Measurements from ENCODE around the gene JUP. TPM values are rescaled to one million over a fixed set of nuclear protein-coding genes. Genes with fewer than 3 reads are reported as not detected.

Gene JUP
- total and polyA plus RNA-seq, 2 of the 13 experiments (the other 11 are each of a cell fraction or from before 2014, with no cell fraction given), result 12.1 to 20.6 TPM

GRCh38 chr17:41772586-41773189, 13.8 kb downstream of the JUP start (continued):
- TF ChIP-seq DBP (CRISPR knock-in tag; IDR thresholded peaks at IDR 0.05; ENCODE audit: not compliant biosample characterization) (no peak), ZNF7 (CRISPR knock-in tag; IDR thresholded peaks at IDR 0.05) (no peak), KMT2B (CRISPR knock-in tag; IDR thresholded peaks at IDR 0.05) (no peak), CEBPG (CRISPR knock-in tag; IDR thresholded peaks at IDR 0.05) (0 out of 2 replicates have a peak, but pooled peaks have one; percentile 7), RBM22 (optimal IDR thresholded peaks at IDR 0.05; ENCODE audit: low read length) (peak; percentile 64), KDM2A (CRISPR knock-in tag; IDR thresholded peaks at IDR 0.05; ENCODE audit: borderline replicate concordance, low read depth) (peak; percentile 70; the same call in 1 of the 2 replicates), ZNF766 (CRISPR knock-in tag; IDR thresholded peaks at IDR 0.05; ENCODE audit: borderline replicate concordance) (no peak), MTF2 (CRISPR knock-in tag; IDR thresholded peaks at IDR 0.05; ENCODE audit: borderline replicate concordance) (no peak; the same call in 1 of the 2 replicates), REXO4 (CRISPR knock-in tag; IDR thresholded peaks at IDR 0.05; ENCODE audit: borderline replicate concordance) (no peak), HDAC1 (CRISPR knock-in tag; IDR thresholded peaks at IDR 0.05) (peak; percentile 83), ESRRA (CRISPR knock-in tag; IDR thresholded peaks at IDR 0.05; ENCODE audit: low read depth) (peak; percentile 99), ARHGAP35 (CRISPR knock-in tag; IDR thresholded peaks at IDR 0.05; ENCODE audit: borderline replicate concordance) (no peak; the same call in 1 of the 2 replicates), ZSCAN21 (CRISPR knock-in tag; IDR thresholded peaks at IDR 0.05; ENCODE audit: borderline replicate concordance) (peak; percentile 64), SIX4 (CRISPR knock-in tag; IDR thresholded peaks at IDR 0.05) (no peak), ZNF749 (CRISPR knock-in tag; IDR thresholded peaks at IDR 0.05; ENCODE audit: borderline replicate concordance) (no peak), KAT7 (CRISPR knock-in tag; IDR thresholded peaks at IDR 0.05; ENCODE audit: borderline replicate concordance) (peak; percentile 78; the same call in 1 of the 2 replicates), ZFAT (CRISPR knock-in tag; conservative IDR thresholded peaks at IDR 0.05) (no peak), HNRNPLL (IDR thresholded peaks at IDR 0.05; ENCODE audit: low read depth, low read length, poor library complexity, severe bottlenecking) (no peak), HNRNPUL1 (IDR thresholded peaks at IDR 0.05; ENCODE audit: low read depth, low read length) (no peak), ZNF839 (CRISPR knock-in tag; IDR thresholded peaks at IDR 0.05; ENCODE audit: borderline replicate concordance) (peak; percentile 86; the same call in 1 of the 2 replicates), KDM3A (CRISPR knock-in tag; IDR thresholded peaks at IDR 0.05; ENCODE audit: low read depth) (peak; percentile 37), ZNF576 (CRISPR knock-in tag; IDR thresholded peaks at IDR 0.05) (no peak; the same call in 1 of the 2 replicates), KLF9 (CRISPR knock-in tag; IDR thresholded peaks at IDR 0.05; ENCODE audit: low read depth) (no peak)
- TF ChIP-seq, protein P1, sequence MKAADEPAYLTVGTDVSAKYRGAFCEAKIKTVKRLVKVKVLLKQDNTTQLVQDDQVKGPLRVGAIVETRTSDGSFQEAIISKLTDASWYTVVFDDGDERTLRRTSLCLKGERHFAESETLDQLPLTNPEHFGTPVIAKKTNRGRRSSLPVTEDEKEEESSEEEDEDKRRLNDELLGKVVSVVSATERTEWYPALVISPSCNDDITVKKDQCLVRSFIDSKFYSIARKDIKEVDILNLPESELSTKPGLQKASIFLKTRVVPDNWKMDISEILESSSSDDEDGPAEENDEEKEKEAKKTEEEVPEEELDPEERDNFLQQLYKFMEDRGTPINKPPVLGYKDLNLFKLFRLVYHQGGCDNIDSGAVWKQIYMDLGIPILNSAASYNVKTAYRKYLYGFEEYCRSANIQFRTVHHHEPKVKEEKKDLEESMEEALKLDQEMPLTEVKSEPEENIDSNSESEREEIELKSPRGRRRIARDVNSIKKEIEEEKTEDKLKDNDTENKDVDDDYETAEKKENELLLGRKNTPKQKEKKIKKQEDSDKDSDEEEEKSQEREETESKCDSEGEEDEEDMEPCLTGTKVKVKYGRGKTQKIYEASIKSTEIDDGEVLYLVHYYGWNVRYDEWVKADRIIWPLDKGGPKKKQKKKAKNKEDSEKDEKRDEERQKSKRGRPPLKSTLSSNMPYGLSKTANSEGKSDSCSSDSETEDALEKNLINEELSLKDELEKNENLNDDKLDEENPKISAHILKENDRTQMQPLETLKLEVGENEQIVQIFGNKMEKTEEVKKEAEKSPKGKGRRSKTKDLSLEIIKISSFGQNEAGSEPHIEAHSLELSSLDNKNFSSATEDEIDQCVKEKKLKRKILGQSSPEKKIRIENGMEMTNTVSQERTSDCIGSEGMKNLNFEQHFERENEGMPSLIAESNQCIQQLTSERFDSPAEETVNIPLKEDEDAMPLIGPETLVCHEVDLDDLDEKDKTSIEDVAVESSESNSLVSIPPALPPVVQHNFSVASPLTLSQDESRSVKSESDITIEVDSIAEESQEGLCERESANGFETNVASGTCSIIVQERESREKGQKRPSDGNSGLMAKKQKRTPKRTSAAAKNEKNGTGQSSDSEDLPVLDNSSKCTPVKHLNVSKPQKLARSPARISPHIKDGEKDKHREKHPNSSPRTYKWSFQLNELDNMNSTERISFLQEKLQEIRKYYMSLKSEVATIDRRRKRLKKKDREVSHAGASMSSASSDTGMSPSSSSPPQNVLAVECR (CRISPR knock-in tag; IDR thresholded peaks at IDR 0.05; ENCODE audit: borderline replicate concordance), result peak; percentile 87; the same call in 1 of the 2 replicates
- TF ChIP-seq, protein P2, sequence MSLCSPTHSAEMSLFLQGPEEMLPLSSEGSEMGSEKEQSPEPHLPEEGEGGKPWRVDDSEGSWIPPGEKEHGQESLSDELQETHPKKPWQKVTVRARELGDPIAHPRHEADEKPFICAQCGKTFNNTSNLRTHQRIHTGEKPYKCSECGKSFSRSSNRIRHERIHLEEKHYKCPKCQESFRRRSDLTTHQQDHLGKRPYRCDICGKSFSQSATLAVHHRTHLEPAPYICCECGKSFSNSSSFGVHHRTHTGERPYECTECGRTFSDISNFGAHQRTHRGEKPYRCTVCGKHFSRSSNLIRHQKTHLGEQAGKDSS (CRISPR knock-in tag; IDR thresholded peaks at IDR 0.05; ENCODE audit: borderline replicate concordance, low read depth), result peak; percentile 65; the same call in 1 of the 2 replicates
